Measurements from ENCODE around the gene TMEM201. TPM values are rescaled to one million over a fixed set of nuclear protein-coding genes. Genes with fewer than 3 reads are reported as not detected.
A peak's percentile ranks its signal among the peaks of the same experiment; 100 is the strongest.
"Not testable (repeated sequence)": the region's sequence is repeated elsewhere in the genome, so short reads cannot be mapped to it uniquely, and the experiment has no call there.

TMEM201 gene
- total RNA-seq, 2 experiments from 2014 or later, result 20.0 to 26.9 TPM

GRCh38 chr1:9625030-9625429 is 36.3 kb downstream of the TMEM201 start:
- ATAC-seq; DNase-seq; H3K9me3 Mint-ChIP-seq (ENCODE audit: low read depth); H3K27ac Mint-ChIP-seq; H3K4me3 Mint-ChIP-seq; H3K36me3 Mint-ChIP-seq: not testable (repeated sequence)
- peaks cover 15% of the 10 kb centered on the region for H3K27me3 Mint-ChIP-seq
- H3K4me1 Mint-ChIP-seq, result peaks cover 33% of the 10 kb centered on the region
- CTCF ChIA-PET, result interaction anchor here (0.6 to 7.9 kb wide), 6 partner anchors 8 to 620 kb away, joined by 3 to 224 read pairs (median 40); partner anchors contain the start of gene PIK3CD

- peaks cover 11% of the 10 kb centered on the region for H3K27me3 Mint-ChIP-seq
- DNase-seq (peak; percentile 56), ATAC-seq (no peak)
- peaks cover 13% of the 10 kb centered on the region for H3K36me3 Mint-ChIP-seq
- H3K4me3 Mint-ChIP-seq, result peak overlapping the region; percentile 100
- H3K9me3 Mint-ChIP-seq (ENCODE audit: low read depth), result no peaks in the 10 kb centered on the region
- CTCF ChIA-PET, result interaction anchor here (0.5 to 7.9 kb wide), 45 partner anchors 10 to 506 kb away, joined by 3 to 224 read pairs (median 6); partner anchors contain the start of genes LZIC, NMNAT1 and PIK3CD
- peak overlapping the region; percentile 19 for H3K27ac Mint-ChIP-seq
- H3K4me1 Mint-ChIP-seq, result peaks cover 40% of the 10 kb centered on the region
Measured at GRCh38 chr1:9626201-9626608, 37.5 kb downstream of the TMEM201 start.

GRCh38 chr1:9628541-9629444 is 40.1 kb downstream of the TMEM201 start:
- H3K36me3 Mint-ChIP-seq, result peaks cover 34% of the 10 kb centered on the region
- CTCF ChIA-PET, result interaction anchor here (0.7 to 7.9 kb wide), 23 partner anchors 9 to 240 kb away, joined by 4 to 224 read pairs (median 15); partner anchors contain the start of genes PIK3CD and TMEM201
- DNase-seq (peak; percentile 92), ATAC-seq (peak; percentile 55)
- peak overlapping the region; percentile 93 for H3K27ac Mint-ChIP-seq
- H3K4me3 Mint-ChIP-seq, result peak overlapping the region; percentile 100
- peaks cover 63% of the 10 kb centered on the region for H3K4me1 Mint-ChIP-seq
- peaks cover 6% of the 10 kb centered on the region for H3K27me3 Mint-ChIP-seq
- no peaks in the 10 kb centered on the region for H3K9me3 Mint-ChIP-seq (ENCODE audit: low read depth)

- Mint-ChIP-seq H3K27me3 (no peaks in the 10 kb centered on the region), H3K36me3 (peaks cover 42% of the 10 kb centered on the region), H3K27ac (peak overlapping the region; percentile 93), H3K4me1 (peaks cover 66% of the 10 kb centered on the region), H3K4me3 (peak overlapping the region; percentile 100), H3K9me3 (ENCODE audit: low read depth) (no peaks in the 10 kb centered on the region)
- peak; percentile 43 for ATAC-seq
- DNase-seq, result peak; percentile 90
- CTCF ChIA-PET, result interaction anchor here (1.1 to 7.9 kb wide), 17 partner anchors 8 to 106 kb away, joined by 4 to 224 read pairs (median 20); partner anchors contain the start of gene PIK3CD
Measured at GRCh38 chr1:9629445-9630201, 40.9 kb downstream of the TMEM201 start.

GRCh38 chr1:9630331-9631111 is 41.8 kb downstream of the TMEM201 start:
- peak overlapping the region; percentile 93 for H3K27ac Mint-ChIP-seq
- H3K9me3 Mint-ChIP-seq (ENCODE audit: low read depth), result no peaks in the 10 kb centered on the region
- CTCF ChIA-PET, result interaction anchor here (0.6 to 7.9 kb wide), 7 partner anchors 11 to 154 kb away, joined by 3 to 224 read pairs (median 11); partner anchors contain the start of gene PIK3CD
- peaks cover 74% of the 10 kb centered on the region for H3K4me1 Mint-ChIP-seq
- peak; percentile 3 for ATAC-seq
- peak overlapping the region; percentile 100 for H3K4me3 Mint-ChIP-seq
- H3K36me3 Mint-ChIP-seq, result peaks cover 51% of the 10 kb centered on the region
- no peaks in the 10 kb centered on the region for H3K27me3 Mint-ChIP-seq
- peak; percentile 48 for DNase-seq

- Mint-ChIP-seq H3K4me3 (peak overlapping the region; percentile 100), H3K27ac (peak overlapping the region; percentile 93), H3K9me3 (ENCODE audit: low read depth) (no peaks in the 10 kb centered on the region), H3K27me3 (no peaks in the 10 kb centered on the region), H3K36me3 (peaks cover 60% of the 10 kb centered on the region), H3K4me1 (peaks cover 70% of the 10 kb centered on the region)
- no peak for ATAC-seq
- CTCF ChIA-PET, result interaction anchor here (1.7 to 7.9 kb wide), 5 partner anchors 13 to 95 kb away, joined by 9 to 224 read pairs (median 85); partner anchors contain the start of gene PIK3CD
- DNase-seq, result no peak
Measured at GRCh38 chr1:9631613-9632012, 42.9 kb downstream of the TMEM201 start.

GRCh38 chr1:9633493-9633892 is 44.8 kb downstream of the TMEM201 start:
- Mint-ChIP-seq H3K27me3 (no peaks in the 10 kb centered on the region), H3K9me3 (ENCODE audit: low read depth) (no peaks in the 10 kb centered on the region), H3K4me3 (no peak overlapping the region), H3K27ac (no peak overlapping the region), H3K4me1 (peaks cover 67% of the 10 kb centered on the region), H3K36me3 (peaks cover 72% of the 10 kb centered on the region)
- CTCF ChIA-PET, result no interaction called here
- no peak for DNase-seq
- no peak for ATAC-seq

GRCh38 chr1:9634582-9634981 is 45.9 kb downstream of the TMEM201 start:
- peaks cover 73% of the 10 kb centered on the region for H3K4me1 Mint-ChIP-seq
- H3K36me3 Mint-ChIP-seq, result peaks cover 77% of the 10 kb centered on the region
- DNase-seq (no peak), ATAC-seq (no peak)
- no peaks in the 10 kb centered on the region for H3K9me3 Mint-ChIP-seq (ENCODE audit: low read depth)
- H3K4me3 Mint-ChIP-seq, result no peak overlapping the region
- CTCF ChIA-PET, result interaction anchor here (5.6 kb wide), 1 partner anchor 7 kb away, joined by 33 read pairs; no protein-coding TSS in a partner anchor
- H3K27me3 Mint-ChIP-seq, result no peaks in the 10 kb centered on the region
- H3K27ac Mint-ChIP-seq, result no peak overlapping the region

GRCh38 chr1:9639227-9639626 is 50.5 kb downstream of the TMEM201 start:
- ATAC-seq (peak; percentile 49), DNase-seq (no peak)
- Mint-ChIP-seq H3K4me1 (peaks cover 76% of the 10 kb centered on the region), H3K27ac (peak overlapping the region; percentile 69), H3K27me3 (no peaks in the 10 kb centered on the region), H3K4me3 (peak overlapping the region; percentile 11), H3K9me3 (ENCODE audit: low read depth) (no peaks in the 10 kb centered on the region), H3K36me3 (peaks cover 60% of the 10 kb centered on the region)
- CTCF ChIA-PET, result interaction anchor here (0.6 to 5.6 kb wide), 4 partner anchors 12 to 40 kb away, joined by 3 to 33 read pairs (median 16); partner anchors contain the start of gene PIK3CD

- no peak for DNase-seq
- CTCF ChIA-PET, result interaction anchor here (1.0 to 3.1 kb wide), 8 partner anchors 8 to 224 kb away, joined by 3 to 40 read pairs (median 6); no protein-coding TSS in a partner anchor
- ATAC-seq, result peak; percentile 22
- H3K36me3 Mint-ChIP-seq, result peaks cover 31% of the 10 kb centered on the region
- H3K27me3 Mint-ChIP-seq, result no peaks in the 10 kb centered on the region
- H3K4me1 Mint-ChIP-seq, result peaks cover 60% of the 10 kb centered on the region
- no peaks in the 10 kb centered on the region for H3K9me3 Mint-ChIP-seq (ENCODE audit: low read depth)
- no peak overlapping the region for H3K4me3 Mint-ChIP-seq
- peak overlapping the region; percentile 74 for H3K27ac Mint-ChIP-seq
Measured at GRCh38 chr1:9643351-9644256, 54.9 kb downstream of the TMEM201 start.

- Mint-ChIP-seq H3K36me3 (peaks cover 17% of the 10 kb centered on the region), H3K4me1 (peaks cover 51% of the 10 kb centered on the region), H3K4me3 (no peak overlapping the region), H3K27me3 (no peaks in the 10 kb centered on the region), H3K27ac (no peak overlapping the region), H3K9me3 (ENCODE audit: low read depth) (no peaks in the 10 kb centered on the region)
- DNase-seq (no peak), ATAC-seq (no peak)
- CTCF ChIA-PET, result interaction anchor here (0.7 kb wide), 1 partner anchor 92 kb away, joined by 3 read pairs; no protein-coding TSS in a partner anchor
Measured at GRCh38 chr1:9646037-9646436, 57.3 kb downstream of the TMEM201 start.
